ENCODE data around the gene SRXN1.

The SRXN1 gene

GRCh38 chr20:602111-602970 lies 50.7 kb downstream of the SRXN1 start:
- DNase-seq = no peak

GRCh38 chr20:600736-601135 lies 52.3 kb downstream of the SRXN1 start:
- no peak for DNase-seq

GRCh38 chr20:600141-600540 lies 52.9 kb downstream of the SRXN1 start:
- no peak for DNase-seq

- DNase-seq = no peak
Observed at GRCh38 chr20:598133-598850, 54.7 kb downstream of the SRXN1 start.

- DNase-seq = no peak
Observed at GRCh38 chr20:597560-597959, 55.4 kb downstream of the SRXN1 start.
